CD8-positive, alpha-beta memory T cell (primary cell): Measurements from ENCODE around the gene AGPAT3. TPM values are rescaled to one million over a fixed set of nuclear protein-coding genes. Genes with fewer than 3 reads are reported as not detected.

Experiments used
- CTCF ChIA-PET: fragments of 350-600 bp; sonication (Branson Sonifier 250); formaldehyde crosslinking; loops from one replicate; lab custom pipeline; 2021; ENCODE audit warnings: antibody characterized with exemption; lab: Charles Lee
- POLR2A ChIA-PET: fragments of 350-600 bp; sonication (Branson Sonifier 250); formaldehyde crosslinking; loops from one replicate; lab custom pipeline; 2021; ENCODE audit warnings: antibody characterized with exemption; lab: Charles Lee
- DNase-seq, 5 donors: peaks; one replicate each; pipeline versions ENCODE4 v3.0.0 to v3.0.0-alpha.2; 2020 to 2022; ENCODE audit warnings: mixed read lengths in 1 of 5
- H3K27ac ChIP-seq: one replicate; pipeline ENCODE4 v1.7.0; 2013; ENCODE audit warnings: low read depth, mild to moderate bottlenecking, low read length, moderate library complexity
- H3K27me3 ChIP-seq: 2 replicates; pipeline ENCODE4 v1.7.0; 2013; ENCODE audit warnings: low read length, mild to moderate bottlenecking; ENCODE audit not compliant: insufficient read depth, poor library complexity, severe bottlenecking
- H3K36me3 ChIP-seq: 2 replicates; pipeline ENCODE4 v1.7.0; 2013; ENCODE audit warnings: mild to moderate bottlenecking, low read length, moderate library complexity; ENCODE audit not compliant: insufficient read depth
- H3K4me1 ChIP-seq: 2 replicates; pipeline ENCODE4 v1.7.0; 2013; ENCODE audit warnings: mild to moderate bottlenecking, low read length, moderate library complexity; ENCODE audit not compliant: insufficient read depth
- H3K4me3 ChIP-seq: 2 replicates; pipeline ENCODE4 v1.7.0; 2013; ENCODE audit warnings: mild to moderate bottlenecking, low read length
- H3K9me3 ChIP-seq: 2 replicates; pipeline ENCODE4 v1.7.0; 2013; ENCODE audit warnings: mild to moderate bottlenecking, low read length
- H3K27ac Mint-ChIP-seq, 8 donors: one replicate each; pipeline ENCODE4 v1.8.0; 2020 to 2021; ENCODE audit warnings: mixed read lengths in 8 of 8, mild to moderate bottlenecking in 6 of 8, inconsistent platforms in 3 of 8, moderate library complexity in 3 of 8
- H3K27me3 Mint-ChIP-seq, 2 donors: one replicate each; pipeline ENCODE4 v1.8.0; 2020 to 2021; ENCODE audit warnings: mixed read lengths in 2 of 2, mild to moderate bottlenecking in 1 of 2, moderate library complexity in 1 of 2
- H3K36me3 Mint-ChIP-seq, 3 donors: one replicate each; pipeline ENCODE4 v1.8.0; 2020 to 2021; ENCODE audit warnings: mixed read lengths in 3 of 3, inconsistent platforms in 1 of 3, mild to moderate bottlenecking in 1 of 3
- H3K4me1 Mint-ChIP-seq, 3 donors: one replicate each; pipeline ENCODE4 v1.8.0; 2020 to 2021; ENCODE audit warnings: mixed read lengths in 3 of 3, inconsistent platforms in 1 of 3, mild to moderate bottlenecking in 1 of 3
- H3K4me3 Mint-ChIP-seq, 7 donors: one replicate each; pipeline ENCODE4 v1.8.0; 2020 to 2021; ENCODE audit warnings: mixed read lengths in 7 of 7, mild to moderate bottlenecking in 6 of 7, moderate library complexity in 4 of 7, inconsistent platforms in 2 of 7
- H3K9me3 Mint-ChIP-seq, 5 donors: one replicate each; pipeline ENCODE4 v1.8.0; 2020 to 2022; ENCODE audit warnings: mixed read lengths in 5 of 5, mild to moderate bottlenecking in 3 of 5, moderate library complexity in 2 of 5, inconsistent platforms in 1 of 5
- polyA plus RNA-seq: library from polyadenylated mRNA; unstranded; fragments of 300-500 nt; fragmentation: Illumina TruSeq; gene quantifications from one replicate; pipeline ENCODE4 v1.2.3, GENCODE V29; 2021
- total RNA-seq, 2 experiments: library from RNA; stranded (reverse); gene quantifications; one replicate each; pipeline ENCODE4 v1.2.3, GENCODE V29; 2021

Gene AGPAT3
- total and polyA plus RNA-seq, 3 experiments from 2014 or later: 15.9 to 69.3 (median 66.5) TPM

DNA sequence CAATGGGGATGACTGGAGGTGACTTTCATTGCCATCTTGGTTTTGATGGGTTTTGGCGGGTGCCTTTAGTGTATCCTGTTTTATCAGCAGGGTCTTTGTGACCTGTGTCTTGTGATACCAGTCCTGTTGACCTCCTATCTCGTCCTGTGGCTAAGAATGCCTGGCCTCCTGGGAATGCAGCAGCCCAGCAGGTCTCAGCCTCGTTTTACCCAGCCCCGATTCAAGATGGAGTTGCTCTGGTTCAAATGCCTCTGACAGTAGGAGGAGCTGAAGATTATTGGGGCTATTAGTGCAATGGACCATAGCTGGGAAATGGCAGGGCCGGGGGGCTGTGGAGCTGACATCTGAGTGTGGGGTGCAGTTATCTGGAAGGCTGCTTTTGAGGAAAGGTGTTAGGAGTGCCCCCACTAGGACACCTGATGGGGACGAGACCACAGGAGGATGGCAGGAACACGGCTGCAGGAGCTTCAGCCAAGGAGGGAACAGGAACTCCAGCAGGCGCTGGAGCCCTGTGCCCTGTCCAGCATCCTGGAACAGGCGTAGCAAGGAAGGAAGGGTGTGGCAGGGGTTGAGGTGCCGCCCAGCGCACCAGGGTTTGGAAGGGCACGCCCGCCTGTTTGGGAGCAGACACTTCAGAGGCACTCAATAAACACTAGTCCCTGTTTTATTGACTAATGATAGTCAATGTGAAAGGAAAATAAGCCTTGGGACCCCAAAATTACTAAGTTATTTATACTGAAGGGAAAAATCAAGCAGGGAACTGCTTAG, 15.3 kb upstream of the AGPAT3 start:
- H3K27me3 ChIP-seq: no peaks in the 10 kb centered on the region
- no peaks in the 10 kb centered on the region for H3K36me3 ChIP-seq
- Mint-ChIP-seq H3K27ac (peak overlapping the region in 1 of 8 donors; percentile 84), H3K36me3 (peaks cover 0 to 1% (median 0%) of the 10 kb centered on the region in 3 donors), H3K27me3 (peaks cover 8 to 12% of the 10 kb centered on the region in 2 donors), H3K9me3 (no peaks in the 10 kb centered on the region), H3K4me1 (no peaks in the 10 kb centered on the region), H3K4me3 (no peak overlapping the region)
- peak in 1 of 5 donors; percentile 26 for DNase-seq
- no peak overlapping the region for H3K27ac ChIP-seq
- no peaks in the 10 kb centered on the region for H3K4me1 ChIP-seq
- H3K9me3 ChIP-seq: no peaks in the 10 kb centered on the region
- ChIA-PET CTCF (no interaction called here), POLR2A (no interaction called here)
- H3K4me3 ChIP-seq: no peak overlapping the region

DNA sequence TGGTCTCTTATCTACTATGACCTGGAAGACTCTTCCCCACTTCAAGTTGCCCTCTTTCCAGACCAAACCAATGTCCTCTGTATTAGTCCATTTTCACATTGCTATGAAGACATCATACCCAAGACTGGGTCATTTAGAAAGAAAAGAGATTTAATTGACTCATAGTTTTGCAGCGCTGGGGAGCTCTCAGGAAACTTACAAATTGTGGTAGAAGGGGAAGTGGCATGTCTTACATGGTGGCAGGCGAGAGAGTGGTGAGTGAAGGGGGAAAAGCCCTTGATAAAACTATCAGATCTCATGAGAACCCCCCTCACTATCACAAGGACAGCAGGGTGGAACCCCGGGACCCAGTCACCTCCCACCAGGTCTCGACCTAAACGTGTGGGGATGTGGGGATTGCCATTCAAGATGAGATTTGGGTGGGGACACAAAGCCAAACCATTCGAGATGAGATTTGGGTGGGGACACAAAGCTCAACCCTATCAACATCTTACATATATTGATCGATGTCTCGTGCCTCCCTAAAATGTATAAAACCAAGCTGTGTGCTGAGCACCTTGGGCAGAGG, 14.2 kb upstream of the AGPAT3 start:
- DNase-seq: no peak
- H3K4me3 Mint-ChIP-seq: no peak overlapping the region
- H3K27me3 Mint-ChIP-seq: peaks cover 6 to 19% of the 10 kb centered on the region in 2 donors
- ChIA-PET CTCF (no interaction called here), POLR2A (no interaction called here)
- Histone ChIP-seq H3K36me3 (no peaks in the 10 kb centered on the region), H3K4me3 (no peak overlapping the region), H3K9me3 (no peaks in the 10 kb centered on the region), H3K27ac (no peak overlapping the region), H3K4me1 (no peaks in the 10 kb centered on the region), H3K27me3 (no peaks in the 10 kb centered on the region)
- no peaks in the 10 kb centered on the region for H3K9me3 Mint-ChIP-seq
- peaks cover 0 to 1% (median 0%) of the 10 kb centered on the region in 3 donors for H3K36me3 Mint-ChIP-seq
- no peak overlapping the region for H3K27ac Mint-ChIP-seq
- H3K4me1 Mint-ChIP-seq: no peaks in the 10 kb centered on the region

DNA sequence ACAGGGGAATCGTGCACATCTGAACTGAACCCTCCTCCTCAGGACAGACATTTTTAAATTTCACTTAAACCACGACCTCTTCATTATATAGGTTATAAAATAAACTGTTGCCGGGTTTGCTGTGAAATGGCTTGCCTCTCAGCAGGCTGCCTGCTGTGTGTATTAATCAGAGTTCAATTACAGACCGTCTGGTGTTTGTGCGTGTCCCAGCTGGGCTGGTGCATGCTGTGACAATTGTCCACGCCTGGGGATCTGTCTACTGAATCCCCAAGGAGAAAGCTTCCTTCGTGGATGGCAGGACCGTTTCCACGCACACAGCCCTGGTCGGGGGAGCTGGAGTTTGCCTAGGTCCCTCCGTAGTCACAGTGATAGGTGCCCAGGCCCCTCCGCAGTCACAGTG, 13.4 kb upstream of the AGPAT3 start:
- H3K9me3 Mint-ChIP-seq: no peaks in the 10 kb centered on the region
- Histone ChIP-seq H3K27me3 (no peaks in the 10 kb centered on the region), H3K9me3 (no peaks in the 10 kb centered on the region), H3K4me1 (no peaks in the 10 kb centered on the region), H3K4me3 (no peak overlapping the region), H3K27ac (no peak overlapping the region), H3K36me3 (no peaks in the 10 kb centered on the region)
- H3K4me3 Mint-ChIP-seq: no peak overlapping the region
- H3K4me1 Mint-ChIP-seq: no peaks in the 10 kb centered on the region
- CTCF ChIA-PET: no interaction called here
- H3K27ac Mint-ChIP-seq: no peak overlapping the region
- DNase-seq: peak in 1 of 5 donors; percentile 23
- POLR2A ChIA-PET: no interaction called here
- peaks cover 10 to 22% of the 10 kb centered on the region in 2 donors for H3K27me3 Mint-ChIP-seq
- peaks cover 0 to 1% (median 0%) of the 10 kb centered on the region in 3 donors for H3K36me3 Mint-ChIP-seq

DNA sequence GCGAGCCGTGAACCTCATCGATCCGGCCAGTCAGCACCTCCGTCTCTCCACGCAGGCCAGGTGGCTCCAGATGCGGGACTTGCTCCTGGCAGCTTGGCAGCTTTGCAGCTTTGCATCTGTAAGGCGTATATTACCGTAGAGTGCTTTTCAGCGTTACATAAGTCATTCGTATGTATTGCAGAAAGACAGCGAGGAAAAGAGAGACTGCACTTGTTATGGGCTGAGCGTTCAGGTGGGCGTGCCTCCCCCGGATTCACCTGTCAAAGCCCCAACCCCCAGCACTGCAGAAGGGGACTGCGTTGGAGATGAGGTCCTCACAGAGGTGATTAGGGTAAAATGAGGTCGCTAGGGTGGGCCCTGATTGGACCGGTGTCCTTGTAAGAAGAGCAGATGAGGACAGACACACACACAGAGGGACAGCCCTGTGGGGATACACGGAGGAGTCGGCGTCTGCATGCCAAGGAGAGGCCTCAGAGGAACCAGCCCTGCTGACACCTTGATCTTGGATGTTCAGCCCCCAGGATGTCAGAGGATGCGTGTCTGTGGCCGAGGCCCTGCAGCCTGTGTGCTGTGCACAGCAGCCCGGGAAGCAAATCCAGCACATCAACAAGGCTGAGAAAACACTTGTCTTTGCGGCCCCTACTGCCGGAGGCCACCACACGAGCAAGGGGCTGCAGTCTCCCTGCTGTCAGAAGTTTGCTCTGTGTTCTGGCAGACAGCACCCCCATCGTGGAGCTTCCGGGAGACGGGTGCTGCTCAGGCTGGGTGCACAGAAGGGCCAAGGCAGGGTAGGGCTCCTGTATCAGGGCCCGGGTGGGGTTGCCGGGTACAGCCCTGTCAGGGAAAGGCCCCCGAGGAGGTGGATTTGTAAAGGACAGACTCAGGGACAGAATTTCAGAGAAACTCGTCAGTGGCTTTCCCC, 10.9 kb upstream of the AGPAT3 start:
- Mint-ChIP-seq H3K27me3 (peaks cover 13 to 27% of the 10 kb centered on the region in 2 donors), H3K36me3 (peaks cover 0 to 1% (median 0%) of the 10 kb centered on the region in 3 donors), H3K27ac (no peak overlapping the region), H3K4me3 (no peak overlapping the region), H3K9me3 (no peaks in the 10 kb centered on the region), H3K4me1 (no peaks in the 10 kb centered on the region)
- no peaks in the 10 kb centered on the region for H3K4me1 ChIP-seq
- ChIA-PET CTCF (no interaction called here), POLR2A (interaction anchor here (0.6 kb wide), 1 partner anchor 12 kb away, joined by 5 read pairs; no protein-coding TSS in a partner anchor)
- no peaks in the 10 kb centered on the region for H3K27me3 ChIP-seq
- no peaks in the 10 kb centered on the region for H3K9me3 ChIP-seq
- DNase-seq: no peak
- no peaks in the 10 kb centered on the region for H3K36me3 ChIP-seq
- H3K27ac ChIP-seq: peak overlapping the region; percentile 78
- H3K4me3 ChIP-seq: no peak overlapping the region

DNA sequence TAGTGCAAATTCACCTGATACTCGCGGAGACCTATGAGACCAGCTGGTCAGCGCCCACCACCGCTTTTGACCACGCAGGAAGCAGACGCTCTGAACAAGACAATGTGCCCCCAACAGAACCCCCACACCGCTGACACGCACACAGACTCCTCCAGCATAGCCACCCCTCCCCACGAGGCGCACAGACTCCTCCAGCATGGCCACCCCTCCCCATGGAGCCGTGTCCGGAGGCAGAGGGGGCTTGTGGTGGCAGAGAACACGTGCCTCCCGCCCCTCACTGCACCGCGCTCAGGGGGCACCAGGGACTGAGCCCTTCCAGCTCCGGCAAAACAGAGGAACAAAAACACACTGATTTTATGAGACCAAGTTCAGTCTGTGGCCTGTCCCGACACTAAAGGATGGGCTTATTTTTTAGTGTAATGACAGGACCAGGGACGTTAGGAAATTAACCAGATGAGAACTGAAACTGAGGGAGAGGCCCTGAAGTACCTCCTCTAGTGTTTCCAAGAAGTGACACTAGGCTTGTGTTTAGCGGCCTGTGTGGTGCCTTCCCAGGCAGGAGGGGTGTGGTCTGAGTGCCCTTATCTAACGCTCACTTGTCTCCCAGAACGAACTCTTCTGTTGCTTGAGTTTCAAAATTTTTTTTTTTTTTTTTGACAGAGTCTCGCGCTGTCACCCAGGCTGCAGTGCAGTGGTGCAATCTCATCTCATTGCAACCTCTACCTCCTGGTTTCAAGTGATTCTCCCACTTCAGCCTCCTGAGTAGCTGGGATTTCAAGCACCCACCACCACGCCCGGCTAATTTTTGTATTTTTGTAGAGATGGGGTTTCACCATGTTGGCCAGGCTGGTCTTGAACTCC, 10.0 kb upstream of the AGPAT3 start:
- Mint-ChIP-seq H3K4me1 (no peaks in the 10 kb centered on the region), H3K9me3 (no peaks in the 10 kb centered on the region), H3K27me3 (peaks cover 13 to 27% of the 10 kb centered on the region in 2 donors), H3K4me3 (no peak overlapping the region), H3K36me3 (peaks cover 0 to 1% (median 0%) of the 10 kb centered on the region in 3 donors), H3K27ac (no peak overlapping the region)
- Histone ChIP-seq H3K27me3 (no peaks in the 10 kb centered on the region), H3K27ac (peak overlapping the region; percentile 78), H3K9me3 (no peaks in the 10 kb centered on the region), H3K36me3 (no peaks in the 10 kb centered on the region), H3K4me3 (no peak overlapping the region), H3K4me1 (no peaks in the 10 kb centered on the region)
- no peak for DNase-seq
- POLR2A ChIA-PET: no interaction called here
- CTCF ChIA-PET: no interaction called here

DNA sequence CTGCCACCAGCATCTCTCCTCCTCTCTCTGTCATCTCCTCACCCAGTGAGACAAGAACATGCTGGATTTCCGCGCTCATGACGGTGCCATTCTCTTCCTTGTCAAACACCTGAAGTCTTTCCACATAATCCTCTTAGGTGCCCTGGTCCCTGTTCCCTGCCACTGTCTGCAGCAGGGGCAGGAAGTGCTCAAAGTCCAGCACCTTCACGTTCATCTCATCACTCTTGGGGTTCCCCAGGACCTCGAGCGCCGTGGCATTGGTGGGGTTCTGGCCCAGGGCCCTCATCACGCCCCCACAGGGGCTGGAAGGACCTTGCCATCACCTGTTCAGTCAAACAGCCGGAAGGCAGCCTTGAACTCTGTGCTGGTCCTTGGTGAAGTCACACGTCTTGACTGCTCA, 9.1 kb upstream of the AGPAT3 start:
- CTCF ChIA-PET: interaction anchor here (0.6 kb wide), 1 partner anchor 32 kb away, joined by 3 read pairs; no protein-coding TSS in a partner anchor
- H3K27me3 ChIP-seq: no peaks in the 10 kb centered on the region
- Mint-ChIP-seq H3K9me3 (no peaks in the 10 kb centered on the region), H3K27ac (peak overlapping the region in 1 of 8 donors; percentile 40), H3K4me3 (no peak overlapping the region), H3K4me1 (no peaks in the 10 kb centered on the region), H3K27me3 (peaks cover 15 to 27% of the 10 kb centered on the region in 2 donors), H3K36me3 (no peaks in the 10 kb centered on the region)
- no peak for DNase-seq
- H3K4me1 ChIP-seq: no peaks in the 10 kb centered on the region
- POLR2A ChIA-PET: no interaction called here
- H3K4me3 ChIP-seq: no peak overlapping the region
- H3K36me3 ChIP-seq: no peaks in the 10 kb centered on the region
- no peak overlapping the region for H3K27ac ChIP-seq
- no peaks in the 10 kb centered on the region for H3K9me3 ChIP-seq

DNA sequence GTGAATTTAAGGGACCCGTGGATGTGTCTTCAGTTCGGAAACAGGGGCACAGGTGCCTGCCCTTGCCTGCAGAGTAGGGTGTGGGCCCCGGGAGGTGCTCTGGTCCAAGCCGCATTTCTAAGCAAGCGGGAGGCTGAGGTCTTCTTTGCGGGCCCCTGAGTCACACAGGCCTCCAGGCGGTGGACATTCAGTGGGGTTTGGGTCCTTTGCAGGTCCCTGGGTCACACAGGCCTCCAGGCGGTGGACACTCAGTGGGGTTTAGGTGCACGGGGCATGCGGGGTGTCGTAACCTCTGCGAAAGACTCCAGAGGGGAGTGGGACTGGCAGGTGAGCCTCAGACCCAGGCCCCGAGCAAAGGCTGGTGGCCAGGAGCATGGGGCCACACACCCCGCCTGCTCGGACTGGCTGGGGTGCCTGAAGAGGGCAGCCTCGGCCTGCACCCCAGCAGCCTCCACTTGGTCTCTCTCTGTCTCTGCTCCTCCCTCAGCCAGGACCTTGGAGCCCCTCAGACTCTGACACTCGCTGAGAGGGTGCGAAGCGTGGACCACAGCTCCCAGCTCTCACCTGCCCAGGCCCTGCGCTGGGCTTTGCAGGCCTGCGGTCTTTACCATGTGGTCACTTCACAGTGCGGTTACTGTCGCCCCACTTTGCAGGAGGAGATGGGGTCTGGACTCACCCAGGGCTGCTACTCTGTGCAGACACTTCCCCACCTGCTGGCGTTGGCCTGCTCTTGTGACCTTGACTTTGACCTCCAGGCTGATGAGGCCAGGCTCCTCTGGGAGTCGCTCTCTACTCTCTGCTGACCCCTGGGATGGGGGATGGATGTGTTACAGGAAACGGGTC, 6.0 kb upstream of the AGPAT3 start:
- DNase-seq: peak in 1 of 5 donors; percentile 36
- POLR2A ChIA-PET: no interaction called here
- no peaks in the 10 kb centered on the region for H3K27me3 ChIP-seq
- peaks cover 14 to 19% of the 10 kb centered on the region in 2 donors for H3K27me3 Mint-ChIP-seq
- no peak overlapping the region for H3K27ac ChIP-seq
- H3K4me1 ChIP-seq: no peaks in the 10 kb centered on the region
- H3K4me1 Mint-ChIP-seq: peaks cover 0 to 4% (median 0%) of the 10 kb centered on the region in 3 donors
- H3K36me3 ChIP-seq: no peaks in the 10 kb centered on the region
- no peaks in the 10 kb centered on the region for H3K36me3 Mint-ChIP-seq
- no peak overlapping the region for H3K4me3 Mint-ChIP-seq
- no peaks in the 10 kb centered on the region for H3K9me3 ChIP-seq
- CTCF ChIA-PET: no interaction called here
- no peak overlapping the region for H3K27ac Mint-ChIP-seq
- H3K9me3 Mint-ChIP-seq: no peaks in the 10 kb centered on the region
- H3K4me3 ChIP-seq: no peak overlapping the region
